SJCRH30 (cell line): ENCODE results near the gene CFAP20DC. TPM values are rescaled to one million over a fixed set of nuclear protein-coding genes. Genes with fewer than 3 reads are reported as not detected.
A peak's percentile ranks its signal among the peaks of the same experiment; 100 is the strongest.
"Not testable (repeated sequence)": the region's sequence is repeated elsewhere in the genome, so short reads cannot be mapped to it uniquely, and the experiment has no call there.

ENCODE experiments used
- DNase-seq, 2 experiments: peaks; one replicate each; pipeline ENCODE4 v3.0.0-alpha.2; 2015 to 2020
- H3K27ac ChIP-seq: fragments of 250-450 bp; sonication (Bioruptor Pico); 2 replicates; pipeline ENCODE4 v1.5.1; 2020; ENCODE audit warnings: mild to moderate bottlenecking, moderate library complexity
- H3K27me3 ChIP-seq: fragments of 250-450 bp; sonication (Bioruptor Pico); 2 replicates; pipeline ENCODE4 v1.5.1; 2020; ENCODE audit warnings: mild to moderate bottlenecking, moderate library complexity
- H3K36me3 ChIP-seq: fragments of 250-450 bp; sonication (Bioruptor Pico); 2 replicates; pipeline ENCODE4 v1.5.1; 2020; ENCODE audit warnings: mild to moderate bottlenecking, moderate library complexity
- H3K4me1 ChIP-seq: fragments of 250-450 bp; sonication (Bioruptor Pico); 2 replicates; pipeline ENCODE4 v1.5.1; 2020; ENCODE audit warnings: mild to moderate bottlenecking, moderate library complexity
- H3K4me3 ChIP-seq: fragments of 250-450 bp; sonication (Bioruptor Pico); 2 replicates; pipeline ENCODE4 v1.5.1; 2020; ENCODE audit warnings: mild to moderate bottlenecking, moderate library complexity
- H3K9me3 ChIP-seq: fragments of 250-450 bp; sonication (Bioruptor Pico); replicated peaks from 2 replicates; pipeline ENCODE4 v1.5.1; 2020; ENCODE audit warnings: mild to moderate bottlenecking, moderate library complexity
- total RNA-seq: library from RNA; depleted of rRNA; stranded (reverse); fragments of >200 nt; shearing (Covaris generic); gene quantifications from 2 replicates; pipeline ENCODE4 v1.2.3, GENCODE V29; 2014

Gene CFAP20DC
- total RNA-seq, 1 experiment from 2014 or later: not detected

GRCh38 chr3:58848826-58849225, 201.0 kb downstream of the CFAP20DC start:
- no peak overlapping the region for H3K4me3 ChIP-seq
- no peaks in the 10 kb centered on the region for H3K36me3 ChIP-seq
- no peaks in the 10 kb centered on the region for H3K9me3 ChIP-seq
- DNase-seq: no peak
- no peak overlapping the region for H3K27ac ChIP-seq
- H3K27me3 ChIP-seq: no peaks in the 10 kb centered on the region
- no peaks in the 10 kb centered on the region for H3K4me1 ChIP-seq

- not testable (repeated sequence) for H3K27ac ChIP-seq, H3K9me3 ChIP-seq, H3K4me3 ChIP-seq, H3K4me1 ChIP-seq, DNase-seq, H3K27me3 ChIP-seq, H3K36me3 ChIP-seq
Measured at GRCh38 chr3:58842050-58842747, 207.6 kb downstream of the CFAP20DC start.

- H3K4me3 ChIP-seq: no peak overlapping the region
- H3K27ac ChIP-seq: no peak overlapping the region
- H3K27me3 ChIP-seq: no peaks in the 10 kb centered on the region
- no peaks in the 10 kb centered on the region for H3K36me3 ChIP-seq
- H3K4me1 ChIP-seq: no peaks in the 10 kb centered on the region
- peak in 1 of 2 experiments; percentile 12 for DNase-seq
- no peaks in the 10 kb centered on the region for H3K9me3 ChIP-seq
Measured at GRCh38 chr3:58840949-58841348, 208.9 kb downstream of the CFAP20DC start.

- no peaks in the 10 kb centered on the region for H3K36me3 ChIP-seq
- H3K9me3 ChIP-seq: no peaks in the 10 kb centered on the region
- no peak overlapping the region for H3K4me3 ChIP-seq
- H3K27me3 ChIP-seq: no peaks in the 10 kb centered on the region
- H3K27ac ChIP-seq: no peak overlapping the region
- no peaks in the 10 kb centered on the region; the same call in 1 of the 2 replicates for H3K4me1 ChIP-seq
- DNase-seq: no peak
Measured at GRCh38 chr3:58839964-58840363, 209.9 kb downstream of the CFAP20DC start.

- Histone ChIP-seq H3K27me3 (no peaks in the 10 kb centered on the region), H3K4me3 (no peak overlapping the region), H3K27ac (no peak overlapping the region), H3K4me1 (peaks cover 6% of the 10 kb centered on the region), H3K9me3 (no peaks in the 10 kb centered on the region), H3K36me3 (no peaks in the 10 kb centered on the region)
- DNase-seq: no peak
Measured at GRCh38 chr3:58839187-58839586, 210.6 kb downstream of the CFAP20DC start.

- no peaks in the 10 kb centered on the region for H3K36me3 ChIP-seq
- H3K4me1 ChIP-seq: peaks cover 6% of the 10 kb centered on the region
- no peaks in the 10 kb centered on the region for H3K9me3 ChIP-seq
- no peaks in the 10 kb centered on the region for H3K27me3 ChIP-seq
- H3K4me3 ChIP-seq: no peak overlapping the region
- no peak overlapping the region for H3K27ac ChIP-seq
- DNase-seq: no peak
Measured at GRCh38 chr3:58837856-58838255, 212.0 kb downstream of the CFAP20DC start.

- no peaks in the 10 kb centered on the region for H3K9me3 ChIP-seq
- DNase-seq: no peak
- no peaks in the 10 kb centered on the region for H3K36me3 ChIP-seq
- H3K4me1 ChIP-seq: peaks cover 6% of the 10 kb centered on the region
- H3K4me3 ChIP-seq: no peak overlapping the region
- no peaks in the 10 kb centered on the region for H3K27me3 ChIP-seq
- H3K27ac ChIP-seq: no peak overlapping the region
Measured at GRCh38 chr3:58837141-58837843, 212.5 kb downstream of the CFAP20DC start.

GRCh38 chr3:58835086-58835485, 214.7 kb downstream of the CFAP20DC start:
- H3K4me3 ChIP-seq: no peak overlapping the region
- no peak overlapping the region for H3K27ac ChIP-seq
- no peaks in the 10 kb centered on the region for H3K27me3 ChIP-seq
- H3K36me3 ChIP-seq: no peaks in the 10 kb centered on the region
- DNase-seq: peak; percentile 5 to 39
- no peaks in the 10 kb centered on the region for H3K9me3 ChIP-seq
- H3K4me1 ChIP-seq: peaks cover 6% of the 10 kb centered on the region

GRCh38 chr3:58833491-58833890, 216.3 kb downstream of the CFAP20DC start:
- no peak for DNase-seq
- Histone ChIP-seq H3K27me3 (no peaks in the 10 kb centered on the region), H3K9me3 (no peaks in the 10 kb centered on the region), H3K4me1 (peaks cover 6% of the 10 kb centered on the region), H3K4me3 (no peak overlapping the region), H3K36me3 (no peaks in the 10 kb centered on the region), H3K27ac (no peak overlapping the region)

GRCh38 chr3:58829321-58830000, 220.4 kb downstream of the CFAP20DC start:
- H3K27me3 ChIP-seq: no peaks in the 10 kb centered on the region
- no peak for DNase-seq
- no peak overlapping the region for H3K27ac ChIP-seq
- H3K9me3 ChIP-seq: no peaks in the 10 kb centered on the region
- H3K4me1 ChIP-seq: peaks cover 1% of the 10 kb centered on the region
- no peaks in the 10 kb centered on the region for H3K36me3 ChIP-seq
- H3K4me3 ChIP-seq: no peak overlapping the region

GRCh38 chr3:58824777-58825176, 225.0 kb downstream of the CFAP20DC start:
- Histone ChIP-seq H3K27me3 (no peaks in the 10 kb centered on the region), H3K27ac (no peak overlapping the region), H3K9me3 (no peaks in the 10 kb centered on the region), H3K36me3 (no peaks in the 10 kb centered on the region), H3K4me3 (no peak overlapping the region), H3K4me1 (no peaks in the 10 kb centered on the region)
- no peak for DNase-seq

GRCh38 chr3:58824285-58824684, 225.5 kb downstream of the CFAP20DC start:
- no peaks in the 10 kb centered on the region for H3K36me3 ChIP-seq
- no peaks in the 10 kb centered on the region for H3K4me1 ChIP-seq
- H3K27me3 ChIP-seq: no peaks in the 10 kb centered on the region
- no peak overlapping the region for H3K4me3 ChIP-seq
- DNase-seq: peak; percentile 53 to 75
- H3K27ac ChIP-seq: no peak overlapping the region
- no peaks in the 10 kb centered on the region for H3K9me3 ChIP-seq

- H3K27me3 ChIP-seq, H3K9me3 ChIP-seq, H3K4me3 ChIP-seq, H3K36me3 ChIP-seq, H3K4me1 ChIP-seq, H3K27ac ChIP-seq, DNase-seq: not testable (repeated sequence)
Measured at GRCh38 chr3:58806551-58807244, 243.1 kb downstream of the CFAP20DC start.

- no peak overlapping the region for H3K27ac ChIP-seq
- H3K27me3 ChIP-seq: no peaks in the 10 kb centered on the region
- no peaks in the 10 kb centered on the region for H3K9me3 ChIP-seq
- DNase-seq: no peak
- no peaks in the 10 kb centered on the region for H3K36me3 ChIP-seq
- H3K4me1 ChIP-seq: no peaks in the 10 kb centered on the region
- no peak overlapping the region for H3K4me3 ChIP-seq
Measured at GRCh38 chr3:58804914-58805313, 244.9 kb downstream of the CFAP20DC start.

- DNase-seq: no peak
- Histone ChIP-seq H3K27me3 (no peaks in the 10 kb centered on the region), H3K4me3 (no peak overlapping the region), H3K9me3 (no peaks in the 10 kb centered on the region), H3K4me1 (no peaks in the 10 kb centered on the region), H3K27ac (no peak overlapping the region), H3K36me3 (no peaks in the 10 kb centered on the region)
Measured at GRCh38 chr3:58801541-58801940, 248.3 kb downstream of the CFAP20DC start.
